KOPT-K1 (cell line): ENCODE data around the gene DAP3.
"Not testable (repeated sequence)": the region's sequence is repeated elsewhere in the genome, so short reads cannot be mapped to it uniquely, and the experiment has no call there.

ENCODE experiments used
- H3K27ac ChIP-seq: fragments of 200-600 bp; sonication (generic); 2 replicates; pipeline ENCODE4 v1.5.1; 2016; ENCODE audit warnings: antibody characterized with exemption, mild to moderate bottlenecking, low read depth, low read length; ENCODE audit not compliant: poor library complexity, severe bottlenecking
- H3K36me3 ChIP-seq: fragments of 200-600 bp; sonication (generic); 2 replicates; pipeline ENCODE4 v1.5.1; 2017; ENCODE audit warnings: antibody characterized with exemption, mild to moderate bottlenecking, low read length, moderate library complexity; ENCODE audit not compliant: insufficient read depth
- H3K9me3 ChIP-seq: fragments of 200-600 bp; sonication (generic); 2 replicates; pipeline ENCODE4 v1.5.1; 2017; ENCODE audit warnings: antibody characterized with exemption, low read length, mild to moderate bottlenecking; ENCODE audit not compliant: insufficient read depth, poor library complexity, severe bottlenecking

Gene DAP3

DNA sequence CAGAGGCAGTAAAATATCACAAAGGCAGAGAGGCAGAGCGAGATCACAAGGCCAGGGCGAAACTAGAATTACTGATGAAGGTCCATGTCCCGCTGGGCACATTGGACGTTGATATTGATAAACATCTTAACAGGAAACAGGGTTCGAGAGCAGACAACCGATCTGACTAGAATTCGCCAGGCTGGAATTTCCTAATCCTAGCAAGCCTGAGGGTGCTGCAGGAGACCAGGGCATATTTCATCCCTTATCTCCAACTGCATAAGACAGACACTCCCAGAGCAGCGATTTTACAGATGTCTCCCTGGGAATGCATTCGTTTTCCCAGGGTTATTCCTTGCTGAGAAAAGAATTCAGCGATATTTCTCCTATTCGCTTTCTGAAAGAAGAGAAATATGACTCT is 8.7 kb downstream of the DAP3 start:
- not testable (repeated sequence) for H3K27ac ChIP-seq
- Histone ChIP-seq H3K36me3 (peaks cover 41% of the 10 kb centered on the region), H3K9me3 (peaks cover 10% of the 10 kb centered on the region)

DNA sequence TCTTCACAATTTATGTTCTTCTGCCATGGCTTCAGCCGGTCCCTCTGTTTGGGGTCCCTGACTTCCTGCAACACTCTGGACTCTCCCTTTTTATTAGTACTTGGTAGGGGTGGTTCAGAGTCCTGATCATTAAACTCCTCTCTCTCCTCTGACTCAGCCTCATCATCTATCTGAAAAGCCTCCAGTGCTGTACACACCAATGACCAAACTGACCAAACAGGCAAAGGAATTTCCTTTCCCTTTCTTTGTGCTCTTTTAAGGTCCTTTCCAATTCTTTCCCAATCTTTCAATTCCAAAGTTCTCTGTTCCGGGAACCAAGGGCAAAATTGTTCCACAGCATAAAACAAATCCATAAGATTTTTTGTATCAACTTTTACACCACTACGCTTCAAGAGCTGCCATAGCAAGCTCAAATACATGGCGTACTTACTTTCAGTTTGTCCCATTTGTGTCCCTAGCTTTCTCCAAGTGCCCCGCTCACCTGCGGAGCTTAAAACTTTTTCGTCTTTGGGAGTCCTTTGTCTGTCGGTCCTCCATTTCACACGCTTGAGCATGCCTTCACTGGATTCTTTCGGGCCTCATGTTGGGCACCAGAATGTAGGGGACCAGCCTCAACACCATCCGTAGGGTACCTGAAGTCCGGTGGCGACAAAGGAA is 9.6 kb downstream of the DAP3 start:
- Histone ChIP-seq H3K9me3 (peaks cover 10% of the 10 kb centered on the region), H3K36me3 (peaks cover 32% of the 10 kb centered on the region), H3K27ac (no peak overlapping the region)

DNA sequence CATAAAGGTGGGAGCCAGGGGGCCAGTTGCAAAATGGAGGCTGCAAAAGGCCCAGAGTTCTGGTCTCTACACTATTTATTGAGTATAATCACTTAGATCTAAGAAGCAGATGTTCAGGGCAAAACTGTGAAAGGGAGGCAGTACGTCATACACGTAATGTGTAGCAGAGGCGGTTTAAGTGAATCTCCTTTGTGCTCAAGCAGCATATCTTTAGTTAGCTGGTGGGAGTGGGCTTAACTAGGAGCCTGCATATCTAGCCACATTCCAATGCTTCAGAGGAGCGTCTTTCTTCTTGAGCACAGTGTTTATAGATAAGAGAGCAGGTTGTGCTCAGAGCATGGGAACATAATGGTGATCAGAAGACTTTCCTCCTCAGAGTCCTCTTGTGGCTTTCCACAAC is 10.2 kb downstream of the DAP3 start:
- H3K36me3 ChIP-seq = peaks cover 27% of the 10 kb centered on the region; the same call in 1 of the 2 replicates
- not testable (repeated sequence) for H3K27ac ChIP-seq
- peaks cover 10% of the 10 kb centered on the region for H3K9me3 ChIP-seq

DNA sequence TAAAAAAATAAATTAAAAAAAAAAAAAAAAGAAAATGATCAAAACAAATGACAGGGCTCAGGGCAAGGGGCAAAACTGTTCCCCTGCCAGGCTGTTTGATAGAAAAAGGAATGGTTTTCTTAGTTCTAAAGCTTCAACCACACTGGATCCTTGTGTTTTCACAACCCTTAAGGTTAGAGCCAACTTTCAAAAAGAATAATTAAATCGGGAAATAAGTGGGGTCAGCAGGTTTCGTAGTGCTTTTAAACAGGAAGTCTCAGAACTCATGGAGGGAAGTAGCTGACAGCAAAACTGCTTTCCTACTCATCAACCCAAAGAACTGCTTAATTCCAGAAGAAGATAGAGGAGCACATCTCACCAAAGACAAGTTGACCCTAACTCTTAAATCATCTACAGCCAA is 12.8 kb downstream of the DAP3 start:
- H3K36me3 ChIP-seq = peaks cover 11% of the 10 kb centered on the region; the same call in 1 of the 2 replicates
- not testable (repeated sequence) for H3K27ac ChIP-seq

DNA sequence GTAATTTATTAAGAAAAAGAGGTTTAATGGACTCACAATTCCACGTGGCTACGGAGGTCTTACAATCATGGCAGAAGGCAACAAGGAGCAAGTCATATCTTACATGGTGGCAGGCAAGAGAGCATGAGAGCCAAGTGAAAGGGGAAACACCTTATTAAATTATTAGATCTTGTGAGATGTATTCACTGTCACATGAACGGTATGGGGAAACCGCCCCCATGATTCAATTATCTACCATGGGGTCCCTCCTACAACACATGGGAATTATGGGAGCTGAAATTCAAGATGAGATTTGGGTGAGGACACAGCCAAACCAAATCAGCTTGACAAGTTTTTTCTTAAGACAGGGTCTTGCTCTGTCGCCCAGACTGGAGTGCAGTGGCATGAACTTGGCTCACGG is 14.3 kb downstream of the DAP3 start:
- Histone ChIP-seq H3K36me3 (peaks cover 7% of the 10 kb centered on the region), H3K9me3 (no peaks in the 10 kb centered on the region), H3K27ac (no peak overlapping the region)

More for the DNA sequence above, 12.8 kb downstream of the DAP3 start:
- not testable (repeated sequence) for H3K9me3 ChIP-seq

DNA sequence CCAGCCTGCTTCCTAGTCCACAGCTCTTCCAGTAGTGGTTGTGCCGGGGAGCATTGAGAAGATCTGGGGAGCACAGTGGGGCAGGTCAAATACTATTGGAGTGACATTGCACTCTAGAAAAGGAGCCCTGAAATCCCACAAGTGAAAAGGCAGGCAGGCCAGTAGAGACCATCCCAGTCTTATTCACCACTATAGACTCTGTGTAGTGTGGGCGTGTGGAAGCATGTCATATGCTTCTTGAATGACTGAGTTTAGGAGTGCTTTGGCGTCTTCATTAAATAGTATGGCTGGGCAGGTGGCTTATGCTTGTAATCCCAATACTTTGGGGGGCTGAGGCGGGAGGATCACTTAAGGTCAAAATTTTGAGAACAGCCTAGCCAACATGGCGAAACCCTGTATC is 15.5 kb downstream of the DAP3 start:
- not testable (repeated sequence) for H3K27ac ChIP-seq, H3K9me3 ChIP-seq
- H3K36me3 ChIP-seq = peaks cover 14% of the 10 kb centered on the region

DNA sequence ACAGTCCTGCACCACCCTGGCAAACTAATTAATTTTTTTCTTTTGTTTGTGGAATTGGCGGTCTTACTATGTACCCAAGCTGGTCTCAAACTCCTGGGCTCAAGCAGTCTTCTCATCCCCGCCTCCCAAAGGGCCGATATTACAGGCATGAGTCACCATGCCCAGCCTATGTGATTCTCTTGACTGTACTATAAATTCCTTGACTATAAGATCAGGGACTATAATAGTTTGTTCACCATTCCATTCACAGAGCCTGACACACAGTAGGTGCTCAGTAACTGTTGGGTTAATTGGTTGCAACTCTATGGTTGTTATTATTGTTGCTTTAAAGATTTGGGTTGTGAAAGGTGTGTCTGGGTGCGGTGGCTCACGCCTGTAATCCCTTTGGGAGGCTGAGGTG is 17.2 kb downstream of the DAP3 start:
- Histone ChIP-seq H3K27ac (no peak overlapping the region), H3K36me3 (peaks cover 18% of the 10 kb centered on the region)

DNA sequence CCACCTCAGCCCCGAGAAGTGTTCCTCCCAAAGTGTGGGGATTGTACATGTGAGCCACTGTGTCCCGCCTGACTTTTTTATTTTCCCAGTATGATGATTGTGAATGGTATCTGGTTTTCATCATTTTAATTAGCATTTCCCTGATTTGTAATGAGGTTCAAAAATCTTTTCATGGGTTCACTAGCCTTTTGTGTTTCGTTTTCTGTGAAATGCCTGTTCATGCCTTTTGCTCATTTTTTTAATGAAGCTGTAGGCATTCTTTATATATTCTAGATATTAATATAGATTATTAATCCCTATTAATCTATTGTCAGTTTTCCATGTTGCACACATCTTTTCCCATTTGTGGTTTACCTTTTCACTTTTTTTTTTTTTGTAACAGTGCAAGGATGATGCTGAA is 20.5 kb downstream of the DAP3 start:
- H3K36me3 ChIP-seq = peaks cover 45% of the 10 kb centered on the region

More for the DNA sequence above, 17.2 kb downstream of the DAP3 start:
- H3K9me3 ChIP-seq = peaks cover 8% of the 10 kb centered on the region

DNA sequence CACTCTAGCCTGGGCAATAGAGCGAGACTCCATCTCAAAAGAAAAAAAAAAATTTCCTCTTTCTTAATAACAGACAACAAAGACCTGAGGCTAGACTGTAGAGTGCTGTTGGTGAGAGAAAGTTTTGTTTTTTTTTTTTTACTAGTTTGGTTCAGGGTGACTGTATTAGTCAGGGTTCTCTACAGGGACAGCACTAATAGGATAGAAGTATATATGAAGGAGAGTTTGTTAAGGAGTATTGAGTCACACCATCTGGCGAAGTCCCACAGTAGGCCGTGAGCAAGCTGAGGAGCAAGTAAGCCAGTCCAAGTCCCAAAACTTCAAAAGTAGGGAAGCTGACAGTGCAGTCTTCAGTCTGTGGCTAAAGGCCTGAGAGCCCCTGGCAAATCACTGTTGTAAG is 22.6 kb downstream of the DAP3 start:
- not testable (repeated sequence) for H3K9me3 ChIP-seq, H3K27ac ChIP-seq
- H3K36me3 ChIP-seq = peaks cover 65% of the 10 kb centered on the region

More for the DNA sequence above, 20.5 kb downstream of the DAP3 start:
- peaks cover 8% of the 10 kb centered on the region for H3K9me3 ChIP-seq
- no peak overlapping the region for H3K27ac ChIP-seq

DNA sequence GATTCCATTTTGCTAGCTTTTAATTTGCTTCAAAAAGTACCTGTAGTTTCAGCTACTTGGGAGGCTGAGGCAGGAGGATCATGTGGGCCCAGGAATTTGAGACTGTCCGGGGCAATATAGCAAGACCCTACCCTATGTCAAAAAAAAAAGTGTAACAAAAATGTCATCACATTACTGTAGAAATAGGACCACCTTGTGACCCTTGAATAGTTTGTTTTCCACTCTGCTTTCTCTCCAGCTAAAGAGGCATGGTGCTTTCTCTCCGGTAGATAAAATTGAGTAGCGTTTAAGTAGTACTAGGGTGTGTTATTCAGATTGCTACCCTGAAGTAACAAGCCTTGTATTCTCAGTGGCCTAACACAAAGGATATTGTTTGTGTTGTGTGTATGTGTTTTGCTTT is 23.7 kb downstream of the DAP3 start:
- peaks cover 77% of the 10 kb centered on the region for H3K36me3 ChIP-seq
- not testable (repeated sequence) for H3K27ac ChIP-seq, H3K9me3 ChIP-seq

DNA sequence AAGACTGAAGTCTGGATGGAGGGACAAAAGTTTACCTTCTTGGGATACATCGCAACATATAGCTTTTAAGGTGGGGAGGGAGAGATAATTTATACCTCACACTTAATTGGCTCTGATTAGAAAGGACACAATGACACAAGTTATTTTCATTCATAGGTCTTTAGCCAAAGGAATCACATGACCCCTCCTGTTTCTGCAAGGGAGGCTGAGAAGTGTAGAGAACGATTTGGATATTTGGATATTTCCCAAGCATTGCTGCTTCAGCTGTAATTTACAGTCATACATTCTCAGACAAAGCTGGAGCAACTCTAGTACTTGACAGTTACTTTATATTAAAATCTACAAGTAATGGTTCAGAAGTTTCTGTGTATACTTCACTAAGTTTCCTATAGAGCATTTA is 24.2 kb downstream of the DAP3 start:
- Histone ChIP-seq H3K36me3 (peaks cover 79% of the 10 kb centered on the region), H3K9me3 (peaks cover 8% of the 10 kb centered on the region), H3K27ac (no peak overlapping the region)

DNA sequence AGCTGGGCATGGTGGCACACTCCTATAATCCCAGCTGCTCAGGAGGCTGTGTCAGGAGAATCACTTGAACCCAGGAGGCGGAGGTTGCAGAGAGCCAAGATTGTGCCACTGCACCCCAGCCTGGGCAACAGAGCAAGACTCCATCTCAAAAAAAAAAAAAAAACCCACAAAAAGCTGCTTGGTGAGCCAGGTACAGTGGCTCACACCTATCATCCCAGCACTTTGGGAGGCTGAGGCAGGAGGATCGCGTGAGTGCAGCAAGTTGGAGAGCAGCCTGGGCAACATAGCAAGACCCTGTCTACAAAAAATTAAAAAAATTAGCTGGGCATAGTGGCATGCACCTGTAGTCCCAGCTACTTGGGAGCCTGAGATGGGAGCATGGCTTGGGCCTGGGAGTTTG is 26.2 kb downstream of the DAP3 start:
- H3K9me3 ChIP-seq, H3K27ac ChIP-seq: not testable (repeated sequence)
- peaks cover 77% of the 10 kb centered on the region for H3K36me3 ChIP-seq

DNA sequence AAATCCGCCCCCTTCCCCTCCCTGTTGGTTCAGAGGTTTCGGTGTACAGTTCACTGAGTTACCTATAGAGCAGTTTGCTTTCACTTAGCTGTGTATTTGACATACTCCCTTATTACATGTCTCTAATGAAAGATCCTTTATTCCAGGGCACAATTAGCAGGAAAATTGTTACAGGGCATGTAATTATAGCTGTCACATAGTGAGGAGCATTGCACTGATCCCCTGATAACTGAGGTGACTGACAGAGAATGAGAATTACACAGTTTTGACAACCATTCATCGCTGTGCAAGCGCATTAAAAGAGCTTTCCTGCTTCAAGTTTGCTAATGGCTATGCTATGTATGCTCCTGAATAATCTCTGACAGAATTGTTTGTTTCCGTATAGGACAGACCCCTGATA is 26.9 kb downstream of the DAP3 start:
- Histone ChIP-seq H3K9me3 (no peaks in the 10 kb centered on the region), H3K27ac (no peak overlapping the region), H3K36me3 (peaks cover 84% of the 10 kb centered on the region)

DNA sequence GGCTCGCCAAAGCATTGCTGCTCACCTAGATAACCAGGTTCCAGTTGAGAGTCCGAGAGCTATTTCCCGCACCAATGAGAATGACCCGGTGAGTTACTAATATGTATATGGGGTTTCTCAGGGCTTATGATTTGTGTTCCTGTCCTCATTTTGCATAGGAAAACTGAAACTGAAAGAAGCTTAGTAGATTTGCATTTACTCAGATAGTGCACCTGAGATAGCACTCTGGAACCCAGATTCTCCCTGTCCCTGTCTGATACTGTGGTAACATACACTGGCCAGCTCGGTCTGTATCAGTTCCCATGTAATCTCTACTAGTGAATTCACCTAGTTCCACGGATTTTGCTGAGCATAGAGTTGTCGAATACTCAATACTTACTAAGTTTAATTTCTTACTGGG is 28.1 kb downstream of the DAP3 start:
- no peak overlapping the region for H3K27ac ChIP-seq
- no peaks in the 10 kb centered on the region for H3K9me3 ChIP-seq
- H3K36me3 ChIP-seq = peaks cover 93% of the 10 kb centered on the region

DNA sequence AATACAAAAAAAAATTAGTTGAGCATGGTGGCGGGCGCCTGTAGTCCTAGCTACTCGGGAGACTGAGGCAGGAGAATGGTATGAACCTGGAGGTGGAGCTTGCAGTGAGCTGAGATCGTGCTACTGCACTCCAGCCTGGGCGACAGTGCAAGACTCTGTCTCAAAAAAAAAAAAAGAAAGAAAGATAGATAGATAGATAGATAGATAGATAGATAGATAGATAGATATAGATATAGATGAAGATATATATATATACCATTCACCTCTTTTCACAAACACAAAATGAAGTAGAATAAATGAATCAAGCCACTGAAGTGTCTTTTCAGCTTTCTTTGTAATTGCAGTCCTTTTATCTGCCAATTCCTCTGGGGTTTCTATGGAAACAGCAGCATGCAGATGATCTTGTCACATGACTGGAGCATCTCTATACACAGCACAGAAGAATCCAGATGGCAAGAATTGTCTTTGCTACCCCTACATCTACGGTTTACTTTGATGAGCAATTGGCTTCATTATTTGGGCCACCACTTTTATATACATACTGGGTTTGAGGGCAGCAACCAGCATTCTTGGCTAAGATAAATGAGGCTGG is 29.7 kb downstream of the DAP3 start:
- not testable (repeated sequence) for H3K9me3 ChIP-seq, H3K27ac ChIP-seq
- H3K36me3 ChIP-seq = peaks cover 93% of the 10 kb centered on the region

DNA sequence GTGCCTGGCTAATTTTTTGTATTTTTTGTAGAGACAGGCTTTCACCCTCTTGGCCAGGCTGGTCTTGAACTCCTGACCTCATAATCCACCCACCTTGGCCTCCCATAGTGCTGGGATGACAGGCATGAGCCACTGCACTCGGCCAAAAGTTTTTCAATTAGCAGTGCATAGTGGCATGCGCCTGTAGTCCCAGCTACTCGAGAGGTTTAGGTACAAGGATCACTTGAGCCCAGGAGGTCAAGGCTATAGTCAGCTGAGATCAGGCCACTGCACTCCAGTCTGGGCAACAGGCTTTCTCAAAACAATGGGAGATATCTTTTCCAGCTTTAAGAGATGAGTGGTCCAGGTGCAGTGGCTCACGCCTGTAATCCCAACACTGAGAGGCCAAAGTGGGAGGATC is 30.8 kb downstream of the DAP3 start:
- no peak overlapping the region for H3K27ac ChIP-seq
- no peaks in the 10 kb centered on the region for H3K9me3 ChIP-seq
- H3K36me3 ChIP-seq = peaks cover 91% of the 10 kb centered on the region
